Loucy (cell line): ENCODE measurements around the gene COG4.

ENCODE experiments used
- CTCF ChIP-seq: fragments of 200-600 bp; sonication (generic); conservative IDR thresholded peaks from 2 replicates; pipeline ENCODE4 v1.5.1; 2014; ENCODE audit warnings: mild to moderate bottlenecking, antibody characterized with exemption, low read length
- EZH2phosphoT487 ChIP-seq: fragments of 200-600 bp; IDR thresholded peaks from 2 replicates; pipeline ENCODE4 v1.6.1; 2018; ENCODE audit warnings: antibody characterized with exemption, mild to moderate bottlenecking, moderate library complexity, borderline replicate concordance

GRCh38 chr16:70432723-70433457, 90.5 kb downstream of the COG4 start:
- no peak for TF ChIP-seq CTCF
- no peak for TF ChIP-seq EZH2phosphoT487
